Measurements from ENCODE around the gene OPRM1.

OPRM1 gene

GRCh38 chr6:154295733-154296132, 256.7 kb downstream of the OPRM1 start:
- Histone ChIP-seq H3K4me3 (ENCODE audit: insufficient read depth in 1 of 2, low read depth in 1 of 2, low read length in 2 of 2) (no peak overlapping the region), H4K8ac (ENCODE audit: low read length) (peak overlapping the region; percentile 35), H3K23ac (ENCODE audit: low read length in 2 of 2) (no peak overlapping the region), H3K79me1 (replicated peaks; ENCODE audit: low read length, poor library complexity, severe bottlenecking) (no peaks in the 10 kb centered on the region), H3K18ac (ENCODE audit: low read depth in 1 of 2, low read length in 2 of 2) (peak overlapping the region in 1 of 2 experiments; percentile 67), H3K27me3 (ENCODE audit: control insufficient read depth in 1 of 2, insufficient read depth in 1 of 2, low read length in 2 of 2) (no peaks in the 10 kb centered on the region), H2BK120ac (ENCODE audit: low read depth, low read length) (no peak overlapping the region), H3K9me3 (ENCODE audit: control insufficient read depth, low read length) (no peaks in the 10 kb centered on the region), H4K91ac (ENCODE audit: low read length) (peak overlapping the region; percentile 3), H2AK5ac (ENCODE audit: low read length, severe bottlenecking) (no peak overlapping the region), H3K14ac (ENCODE audit: low read length in 2 of 2) (peak overlapping the region in 1 of 2 experiments; percentile 84), H3K36me3 (ENCODE audit: control insufficient read depth in 1 of 2, insufficient read depth in 2 of 2, low read depth in 1 of 2, low read length in 2 of 2) (no peaks in the 10 kb centered on the region), H3K9ac (ENCODE audit: low read length) (no peak overlapping the region), H3K4me1 (ENCODE audit: control insufficient read depth, insufficient read depth, low read depth, low read length) (peaks cover 11% of the 10 kb centered on the region), H3K4ac (ENCODE audit: low read depth in 1 of 2, low read length in 2 of 2) (no peak overlapping the region), H3K4me2 (ENCODE audit: low read length, poor library complexity, severe bottlenecking) (no peak overlapping the region), H2BK15ac (ENCODE audit: low read depth, poor library complexity, severe bottlenecking) (no peak overlapping the region), H3K27ac (ENCODE audit: low read length, poor library complexity, severe bottlenecking) (no peak overlapping the region), H2BK5ac (ENCODE audit: low read depth, low read length, poor library complexity, severe bottlenecking) (no peak overlapping the region), H2AFZ (ENCODE audit: low read depth, low read length) (no peak overlapping the region), H2BK12ac (ENCODE audit: low read length in 2 of 2) (peak overlapping the region; percentile 65 to 75)
- DNase-seq = no peak
- WGBS = 66% methylated on average over 4 of the region's 4 CpGs
